Ascending aorta (tissue), 2 donors: ENCODE measurements around the gene OXER1. TPM values are rescaled to one million over a fixed set of nuclear protein-coding genes. Genes with fewer than 3 reads are reported as not detected.

Source experiments
- DNase-seq, 2 donors: peaks; one replicate each; pipeline ENCODE4 v3.0.0-alpha.2; 2019; ENCODE audit warnings: low spot score in 2 of 2
- H3K27ac ChIP-seq, 2 donors: fragments of 200-600 bp; sonication (generic); one replicate each; pipeline ENCODE4 v1.5.1; 2016 to 2017; ENCODE audit warnings: mild to moderate bottlenecking in 1 of 2
- H3K27me3 ChIP-seq: fragments of 200-600 bp; sonication (generic); one replicate; pipeline ENCODE4 v1.5.1; 2017
- H3K36me3 ChIP-seq, 2 donors: fragments of 200-600 bp; sonication (generic); one replicate each; pipeline ENCODE4 v1.5.1; 2016
- H3K4me1 ChIP-seq, 2 donors: fragments of 200-600 bp; sonication (generic); one replicate each; pipeline ENCODE4 v1.5.1; 2016 to 2017; ENCODE audit warnings: mild to moderate bottlenecking in 1 of 2
- H3K4me3 ChIP-seq, 2 donors: fragments of 200-600 bp; sonication (generic); one replicate each; pipeline ENCODE4 v1.5.1; 2016 to 2017; ENCODE audit warnings: mild to moderate bottlenecking in 1 of 2
- H3K9me3 ChIP-seq, 2 donors: fragments of 200-600 bp; sonication (generic); one replicate each; pipeline ENCODE4 v1.5.1; 2016
- intact Hi-C: fragments of 100-400 bp; cut with DNase I; formaldehyde crosslinking; loops from one replicate; pipeline ENCODE4 v1.15.1; 2023
- total RNA-seq: library from RNA; depleted of rRNA; stranded (reverse); fragments of >200 nt; gene quantifications from one replicate; pipeline ENCODE4 v1.1.0, GENCODE V29; 2016
- TF ChIP-seq, protein P1 (sequence below), 3 experiments: fragments of 200-600 bp in 2 of 3; fragments of 450-650 bp in 1 of 3; sonication (generic) in 2 of 3; IDR thresholded peaks; one replicate each; pipeline ENCODE4 v1.5.1; 2016 to 2019; ENCODE audit warnings: antibody characterized with exemption in 3 of 3, mild to moderate bottlenecking in 1 of 3, moderate library complexity in 1 of 3

The OXER1 gene
- total RNA-seq, 1 donor from 2014 or later: 0.32 TPM

GRCh38 chr2:42752816-42753813, 10.8 kb downstream of the OXER1 start:
- intact Hi-C loops: no loop called here
- TF ChIP-seq, protein P1, sequence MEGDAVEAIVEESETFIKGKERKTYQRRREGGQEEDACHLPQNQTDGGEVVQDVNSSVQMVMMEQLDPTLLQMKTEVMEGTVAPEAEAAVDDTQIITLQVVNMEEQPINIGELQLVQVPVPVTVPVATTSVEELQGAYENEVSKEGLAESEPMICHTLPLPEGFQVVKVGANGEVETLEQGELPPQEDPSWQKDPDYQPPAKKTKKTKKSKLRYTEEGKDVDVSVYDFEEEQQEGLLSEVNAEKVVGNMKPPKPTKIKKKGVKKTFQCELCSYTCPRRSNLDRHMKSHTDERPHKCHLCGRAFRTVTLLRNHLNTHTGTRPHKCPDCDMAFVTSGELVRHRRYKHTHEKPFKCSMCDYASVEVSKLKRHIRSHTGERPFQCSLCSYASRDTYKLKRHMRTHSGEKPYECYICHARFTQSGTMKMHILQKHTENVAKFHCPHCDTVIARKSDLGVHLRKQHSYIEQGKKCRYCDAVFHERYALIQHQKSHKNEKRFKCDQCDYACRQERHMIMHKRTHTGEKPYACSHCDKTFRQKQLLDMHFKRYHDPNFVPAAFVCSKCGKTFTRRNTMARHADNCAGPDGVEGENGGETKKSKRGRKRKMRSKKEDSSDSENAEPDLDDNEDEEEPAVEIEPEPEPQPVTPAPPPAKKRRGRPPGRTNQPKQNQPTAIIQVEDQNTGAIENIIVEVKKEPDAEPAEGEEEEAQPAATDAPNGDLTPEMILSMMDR (IDR thresholded peaks at IDR 0.05): no peak
- DNase-seq: no peak
- peaks cover 0 to 18% of the 10 kb centered on the region in 2 donors for H3K4me1 ChIP-seq
- H3K27ac ChIP-seq: no peak overlapping the region
- no peaks in the 10 kb centered on the region for H3K9me3 ChIP-seq
- H3K27me3 ChIP-seq: no peaks in the 10 kb centered on the region
- no peaks in the 10 kb centered on the region for H3K36me3 ChIP-seq
- no peak overlapping the region for H3K4me3 ChIP-seq

DNA sequence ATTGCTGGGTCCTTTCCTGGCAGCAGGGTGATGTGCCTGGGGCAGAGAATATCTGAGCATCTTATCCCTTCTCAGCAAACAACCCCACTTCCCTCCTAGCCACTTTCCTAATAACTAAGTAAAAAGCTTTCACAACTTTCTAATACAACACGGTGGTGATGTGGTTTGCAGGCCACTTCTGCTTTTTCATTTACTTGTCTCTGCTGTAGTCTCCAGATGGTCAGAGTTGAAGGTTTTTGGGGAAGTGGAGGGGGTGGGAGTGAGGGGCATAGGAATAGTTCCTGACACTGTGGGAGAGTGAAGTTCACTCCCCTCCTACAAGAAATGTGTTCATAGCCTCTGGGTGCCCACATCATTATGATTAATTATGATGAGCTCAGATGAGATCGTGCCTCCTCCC, 11.6 kb downstream of the OXER1 start:
- Histone ChIP-seq H3K27me3 (no peaks in the 10 kb centered on the region), H3K4me3 (no peak overlapping the region), H3K36me3 (peaks cover 0 to under 1% of the 10 kb centered on the region in 2 donors), H3K4me1 (peaks cover 0 to 18% of the 10 kb centered on the region in 2 donors), H3K9me3 (no peaks in the 10 kb centered on the region), H3K27ac (no peak overlapping the region)
- no peak for DNase-seq
- TF ChIP-seq, protein P1 (IDR thresholded peaks at IDR 0.05): no peak
- intact Hi-C loops: no loop called here

GRCh38 chr2:42748840-42749239, 15.1 kb downstream of the OXER1 start:
- Histone ChIP-seq H3K4me1 (peaks cover 0 to 3% of the 10 kb centered on the region in 2 donors), H3K27ac (no peak overlapping the region), H3K9me3 (no peaks in the 10 kb centered on the region), H3K27me3 (no peaks in the 10 kb centered on the region), H3K4me3 (no peak overlapping the region), H3K36me3 (peaks cover 0 to 3% of the 10 kb centered on the region in 2 donors)
- TF ChIP-seq, protein P1 (IDR thresholded peaks at IDR 0.05): no peak
- no peak for DNase-seq
- intact Hi-C loops: no loop called here

DNA sequence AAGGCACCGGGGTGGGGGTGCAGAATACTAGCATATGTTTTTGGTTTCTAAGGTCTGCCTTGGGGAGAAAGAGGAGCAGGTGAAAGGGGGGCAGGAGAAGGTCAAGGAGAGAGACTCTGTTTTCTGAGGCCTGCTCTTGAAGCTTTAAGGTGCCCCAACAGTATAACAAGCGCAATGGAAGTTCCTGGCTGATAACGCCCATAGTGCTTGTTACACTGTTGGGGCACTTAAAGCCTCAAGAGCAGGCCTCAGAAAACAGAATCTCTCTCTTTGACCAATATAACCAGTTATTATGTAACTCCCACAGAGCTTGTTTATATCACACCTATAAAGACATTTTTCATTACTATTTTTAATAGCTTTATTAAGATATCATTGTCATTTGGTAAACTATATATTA, 16.5 kb downstream of the OXER1 start:
- no peaks in the 10 kb centered on the region for H3K9me3 ChIP-seq
- TF ChIP-seq, protein P1 (IDR thresholded peaks at IDR 0.05): no peak
- H3K27me3 ChIP-seq: no peaks in the 10 kb centered on the region
- peaks cover 0 to 7% of the 10 kb centered on the region in 2 donors for H3K36me3 ChIP-seq
- no peaks in the 10 kb centered on the region for H3K4me1 ChIP-seq
- no peak for DNase-seq
- H3K27ac ChIP-seq: no peak overlapping the region
- intact Hi-C loops: no loop called here
- no peak overlapping the region for H3K4me3 ChIP-seq

GRCh38 chr2:42744545-42745082, 19.3 kb downstream of the OXER1 start:
- Histone ChIP-seq H3K4me3 (no peak overlapping the region), H3K27ac (no peak overlapping the region), H3K9me3 (no peaks in the 10 kb centered on the region), H3K36me3 (peaks cover 7 to 9% of the 10 kb centered on the region in 2 donors), H3K27me3 (no peaks in the 10 kb centered on the region), H3K4me1 (no peaks in the 10 kb centered on the region)
- TF ChIP-seq, protein P1 (IDR thresholded peaks at IDR 0.05): no peak
- intact Hi-C loops: no loop called here
- DNase-seq: no peak
